ENCODE data around the gene EPB42.

The EPB42 gene

GRCh38 chr15:43153269-43153668 lies 67.5 kb downstream of the EPB42 start (continued):
- TF ChIP-seq TSHZ1 (tag by site-specific recombination; IDR thresholded peaks at IDR 0.05; ENCODE audit: borderline replicate concordance) (no peak), SCRT1 (tag by site-specific recombination; IDR thresholded peaks at IDR 0.05; ENCODE audit: borderline replicate concordance) (no peak), ZFP69B (tag by site-specific recombination; IDR thresholded peaks at IDR 0.05) (no peak), SCRT2 (tag by site-specific recombination; IDR thresholded peaks at IDR 0.05) (no peak), WT1 (tag by site-specific recombination; IDR thresholded peaks at IDR 0.05) (no peak), ZNF354C (tag by site-specific recombination; IDR thresholded peaks at IDR 0.05; ENCODE audit: borderline replicate concordance, low read depth) (no peak)

GRCh38 chr15:43151688-43152087 lies 69.1 kb downstream of the EPB42 start:
- no peaks in the 10 kb centered on the region for H3K9me3 ChIP-seq (ENCODE audit: control insufficient read depth, insufficient read depth, low read depth, low read length)
- H3K27ac ChIP-seq (ENCODE audit: extremely low read depth, low read depth, low read length) = no peak overlapping the region
- CTCF ChIA-PET = interaction anchor here (0.8 to 1.3 kb wide), 3 partner anchors 11 to 52 kb away, joined by 3 to 4 read pairs (median 3); no protein-coding TSS in a partner anchor
- no peaks in the 10 kb centered on the region for H3K4me1 ChIP-seq (ENCODE audit: control insufficient read depth, insufficient read depth, low read length)
- no peak overlapping the region for H3K4me3 ChIP-seq (ENCODE audit: low read depth, low read length)
- peaks cover 29 to 60% of the 10 kb centered on the region in 2 experiments for H3K36me3 ChIP-seq (ENCODE audit: control insufficient read depth in 2 of 2, insufficient read depth in 1 of 2, low read length in 2 of 2)
- POLR2A ChIA-PET = no interaction called here
- TF ChIP-seq HOXC10 (CRISPR knock-in tag; IDR thresholded peaks at IDR 0.05) = no peak
- TF ChIP-seq ZNF140 (tag by site-specific recombination; IDR thresholded peaks at IDR 0.05) = no peak
- no peak for TF ChIP-seq ZSCAN18 (tag by site-specific recombination; IDR thresholded peaks at IDR 0.05)
- TF ChIP-seq ZNF239 (tag by site-specific recombination; IDR thresholded peaks at IDR 0.05) = no peak
- no peak for TF ChIP-seq BCL11A (tag by site-specific recombination; IDR thresholded peaks at IDR 0.05; ENCODE audit: low read depth)
- TF ChIP-seq ZNF112 (tag by site-specific recombination; IDR thresholded peaks at IDR 0.05) = no peak
- TF ChIP-seq ZNF658 (tag by site-specific recombination; IDR thresholded peaks at IDR 0.05) = no peak
- TF ChIP-seq ZNF626 (tag by site-specific recombination; IDR thresholded peaks at IDR 0.05) = no peak
- TF ChIP-seq ATF2 (tag by site-specific recombination; IDR thresholded peaks at IDR 0.05; ENCODE audit: low read depth) = no peak
- no peak for TF ChIP-seq INSM2 (tag by site-specific recombination; IDR thresholded peaks at IDR 0.05)
